Epithelial cell of proximal tubule (primary cell): ENCODE results near the gene TMEM242. TPM values are rescaled to one million over a fixed set of nuclear protein-coding genes. Genes with fewer than 3 reads are reported as not detected.
A peak's percentile ranks its signal among the peaks of the same experiment; 100 is the strongest.

ENCODE experiments used
- DNase-seq: peaks from one replicate; pipeline ENCODE4 v3.0.0-alpha.2; 2011; ENCODE audit warnings: low read depth
- H3K4me3 ChIP-seq: 2 replicates; pipeline ENCODE4 v1.5.1; 2011; ENCODE audit warnings: low read depth, mild to moderate bottlenecking, low read length
- CTCF ChIP-seq: conservative IDR thresholded peaks from 2 replicates; pipeline ENCODE4 v1.5.1; 2012; ENCODE audit warnings: low read depth, mild to moderate bottlenecking, low read length
- total RNA-seq: library from RNA; depleted of rRNA; stranded (reverse); fragments of >200 nt; gene quantifications from 2 replicates; pipeline ENCODE4 v1.2.3, GENCODE V29; 2015

Gene TMEM242
- total RNA-seq, 1 donor from 2014 or later = 5.2 TPM

DNA sequence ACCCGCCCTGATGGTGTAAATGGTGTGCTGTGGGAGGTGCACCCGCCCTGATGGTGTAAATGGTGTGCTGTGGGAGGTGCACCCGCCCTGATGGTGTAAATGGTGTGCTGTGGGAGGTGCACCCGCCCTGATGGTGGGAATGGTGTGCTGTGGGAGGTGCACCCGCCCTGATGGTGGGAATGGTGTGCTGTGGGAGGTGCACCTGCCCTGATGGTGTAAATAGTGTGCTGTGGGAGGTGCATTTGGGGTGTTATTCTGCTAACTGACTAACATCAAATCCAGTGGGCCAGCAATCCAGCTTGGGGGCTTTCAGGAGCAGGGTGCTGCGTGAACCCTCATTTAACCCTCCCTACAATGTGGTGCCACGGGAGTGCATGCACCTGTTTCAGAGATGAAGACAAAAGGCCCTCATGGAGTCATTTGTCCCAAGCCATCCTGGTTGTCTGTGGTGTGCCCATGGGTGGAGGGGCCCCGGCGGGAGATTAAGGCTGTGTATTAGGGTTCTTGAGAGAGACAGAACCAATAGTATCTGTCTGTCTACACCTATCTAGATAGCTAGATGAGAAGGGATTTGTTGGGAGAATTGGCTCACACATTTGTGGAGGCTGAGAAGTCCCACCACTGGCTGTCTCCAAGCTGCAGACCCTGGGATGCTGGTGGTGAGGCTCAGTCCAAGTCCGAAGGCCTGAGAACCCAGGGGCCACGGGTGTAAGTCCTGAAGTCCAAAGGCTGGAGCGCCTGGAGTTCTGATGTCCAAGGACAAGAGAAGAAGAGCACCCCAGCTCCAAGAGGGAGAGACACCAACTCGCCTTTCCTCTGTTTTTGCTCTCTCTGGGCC, 39.2 kb downstream of the TMEM242 start:
- no peak for DNase-seq
- no peak overlapping the region for H3K4me3 ChIP-seq
- TF ChIP-seq CTCF = no peak

DNA sequence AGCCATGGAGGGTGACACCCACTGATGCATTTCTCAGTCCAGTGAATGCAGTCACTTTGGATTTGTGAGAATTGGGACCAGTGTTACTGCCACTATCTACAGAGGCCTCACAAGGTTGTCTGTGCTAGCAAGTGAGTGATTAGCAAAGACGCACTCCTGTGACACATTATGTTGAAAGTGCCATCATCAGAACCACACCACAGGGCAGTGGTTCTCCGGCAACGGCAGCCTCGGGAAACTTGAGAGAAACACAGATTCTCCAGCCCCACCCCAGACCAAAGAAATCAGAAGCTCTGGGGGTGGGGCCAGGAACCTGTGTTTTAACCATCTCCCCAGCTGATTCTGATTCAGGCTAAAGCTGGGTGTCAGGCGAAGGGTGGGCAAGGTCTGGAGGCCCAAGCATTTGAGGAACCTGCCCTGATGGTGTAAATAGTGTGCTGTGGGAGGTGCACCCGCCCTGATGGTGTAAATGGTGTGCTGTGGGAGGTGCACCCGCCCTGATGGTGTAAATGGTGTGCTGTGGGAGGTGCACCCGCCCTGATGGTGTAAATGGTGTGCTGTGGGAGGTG, 39.9 kb downstream of the TMEM242 start:
- TF ChIP-seq CTCF = no peak
- no peak for DNase-seq

DNA sequence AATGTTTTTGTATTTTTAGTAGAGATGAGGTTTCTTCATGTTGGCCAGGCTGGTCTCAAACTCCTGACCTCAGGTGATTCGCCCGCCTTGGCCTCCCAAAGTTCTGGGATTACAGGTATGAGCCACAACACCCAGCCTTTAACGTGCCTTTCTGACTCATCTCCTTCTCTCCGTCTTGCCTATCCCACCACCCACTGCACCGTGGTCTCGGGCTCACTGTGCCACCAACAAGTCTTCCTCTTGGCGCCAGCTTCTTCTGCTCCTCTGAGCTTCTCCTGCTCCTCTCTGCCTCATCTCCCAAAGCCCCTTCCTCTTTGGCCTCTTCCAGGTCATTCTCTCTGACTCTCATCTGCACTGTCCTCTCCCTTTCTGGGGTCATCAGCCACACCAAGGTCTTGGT, 41.0 kb downstream of the TMEM242 start:
- H3K4me3 ChIP-seq = no peak overlapping the region
- DNase-seq = no peak
- no peak for TF ChIP-seq CTCF

More for the DNA sequence above, 39.9 kb downstream of the TMEM242 start:
- no peak overlapping the region for H3K4me3 ChIP-seq

DNA sequence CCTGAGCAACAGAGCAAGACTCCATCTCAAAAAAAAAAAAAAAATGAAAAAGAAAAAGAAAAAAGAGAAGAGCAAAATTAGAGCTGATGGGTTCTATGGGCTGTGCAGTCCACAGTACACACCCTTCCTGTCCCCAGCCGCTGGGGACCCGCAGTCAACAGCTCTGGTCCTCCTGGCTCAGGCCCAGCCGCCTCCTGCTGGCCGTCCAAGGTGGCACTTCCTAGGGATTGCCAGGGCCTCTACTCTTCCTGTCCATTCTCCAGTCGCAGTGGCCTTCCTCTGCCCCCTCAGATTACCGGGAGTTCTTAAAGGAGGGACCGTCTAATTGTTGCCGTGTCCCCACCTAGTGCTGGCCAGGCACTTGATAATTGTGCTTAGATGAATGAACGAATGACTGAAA, 41.7 kb downstream of the TMEM242 start:
- TF ChIP-seq CTCF = peak; percentile 17
- H3K4me3 ChIP-seq = no peak overlapping the region
- DNase-seq = no peak

- no peak for DNase-seq
- H3K4me3 ChIP-seq = no peak overlapping the region
- TF ChIP-seq CTCF = no peak
Observed at GRCh38 chr6:157280947-157281346, 42.4 kb downstream of the TMEM242 start.

DNA sequence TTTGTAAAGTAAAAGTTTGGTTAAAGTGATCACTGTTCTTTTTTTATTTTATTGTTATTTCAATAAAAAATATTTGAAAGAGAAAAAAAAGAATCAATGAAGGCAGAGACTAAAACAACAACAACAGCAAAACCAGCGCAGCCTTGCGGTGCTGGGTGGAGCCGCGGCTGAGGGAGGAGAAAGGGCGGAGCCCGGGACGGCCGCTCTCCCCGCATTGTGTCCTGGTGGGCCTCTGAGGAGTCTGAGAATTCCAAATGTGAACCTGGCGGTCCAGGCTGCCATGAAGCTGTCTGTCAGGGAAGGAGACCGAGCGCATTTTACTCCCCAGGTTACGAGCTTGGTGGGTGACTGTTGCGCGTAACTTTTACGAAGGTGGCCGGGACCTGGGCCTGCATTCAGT, 43.2 kb downstream of the TMEM242 start:
- no peak for DNase-seq
- no peak overlapping the region for H3K4me3 ChIP-seq
- TF ChIP-seq CTCF = no peak
